Measurements from ENCODE around the gene TARS3.
"Not testable (repeated sequence)": the region's sequence is repeated elsewhere in the genome, so short reads cannot be mapped to it uniquely, and the experiment has no call there.

The TARS3 gene

DNA sequence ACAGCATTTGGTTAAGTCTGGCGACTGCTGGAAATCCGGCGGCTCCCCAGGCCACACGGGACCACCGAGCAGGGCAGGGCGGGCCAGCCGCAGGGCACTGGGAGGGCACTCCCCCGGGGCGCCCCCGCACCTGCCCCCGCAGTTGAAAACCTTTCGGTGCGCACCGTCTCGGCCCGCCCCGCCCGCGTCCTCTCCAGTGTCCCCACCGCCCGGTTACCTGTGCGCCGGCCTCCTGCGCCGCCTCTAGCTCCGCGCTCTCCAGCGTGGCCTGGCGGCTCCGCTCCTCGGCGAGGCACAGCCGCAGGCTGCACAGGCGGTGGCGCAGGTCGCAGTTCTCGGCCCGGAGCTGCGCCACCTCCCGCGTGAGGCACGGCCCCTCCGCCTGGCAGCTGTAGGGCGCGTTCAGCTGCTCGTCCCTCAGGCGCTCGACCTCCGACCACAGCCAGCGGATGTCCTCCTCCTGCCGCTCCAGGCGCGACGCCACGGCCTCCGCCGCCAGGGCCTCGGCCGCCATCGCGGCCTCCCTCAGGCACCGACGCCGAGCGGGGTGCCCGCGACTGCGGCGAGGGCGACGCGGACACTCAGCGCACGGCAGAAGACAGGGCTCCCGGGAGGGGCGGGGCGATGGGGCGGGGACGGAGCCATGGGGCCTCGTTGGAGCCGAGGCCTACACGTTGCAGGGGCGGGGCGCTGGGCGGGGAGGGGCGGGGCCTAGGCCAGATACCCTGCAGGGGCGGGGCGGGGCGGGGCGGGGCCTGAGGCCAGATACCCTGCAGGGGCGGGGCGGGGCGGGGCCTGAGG, at the start of gene TARS3:
Gene TARS3, minus strand, starts transcription at position 600 of the 801 bp plus-strand sequence. Its CDS starts 86 bp downstream, at position 514.
- DNase-seq (ENCODE audit: low read depth in 3 of 3, low spot score in 1 of 3): peak; percentile 91 to 96 (median 92)

DNA sequence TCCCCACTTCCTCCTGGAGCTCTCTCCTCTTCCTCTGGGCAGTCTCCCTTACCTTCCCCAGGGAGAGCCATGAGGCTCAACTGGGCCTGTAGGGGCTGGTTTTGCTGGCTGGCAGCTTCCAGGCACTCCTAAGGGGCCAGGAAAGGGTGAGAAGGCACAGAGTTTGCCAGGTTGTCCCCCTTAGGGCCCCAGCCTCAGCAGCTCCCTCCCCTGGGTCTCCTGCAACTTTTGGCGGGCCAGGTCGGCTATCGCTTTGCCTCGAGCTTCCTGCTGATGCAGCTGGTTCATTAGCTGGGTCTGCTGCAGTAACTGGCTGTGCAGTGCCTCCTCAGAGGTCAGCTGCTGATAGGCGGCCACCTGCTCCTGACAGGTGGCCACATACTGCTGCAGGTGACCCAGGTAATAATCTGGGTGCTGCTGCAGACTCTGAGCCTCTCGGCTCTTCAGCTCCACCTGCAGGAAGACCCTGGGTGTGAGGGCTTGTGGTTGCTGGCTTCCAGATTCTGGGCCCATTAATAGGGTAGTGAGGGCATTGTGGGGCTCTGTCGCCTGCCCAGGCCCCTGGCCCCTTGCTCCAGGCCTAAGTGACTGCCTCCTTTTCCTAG, 49.3 kb upstream of the TARS3 start:
- no peak for DNase-seq (ENCODE audit: low read depth in 3 of 3, low spot score in 1 of 3)

DNA sequence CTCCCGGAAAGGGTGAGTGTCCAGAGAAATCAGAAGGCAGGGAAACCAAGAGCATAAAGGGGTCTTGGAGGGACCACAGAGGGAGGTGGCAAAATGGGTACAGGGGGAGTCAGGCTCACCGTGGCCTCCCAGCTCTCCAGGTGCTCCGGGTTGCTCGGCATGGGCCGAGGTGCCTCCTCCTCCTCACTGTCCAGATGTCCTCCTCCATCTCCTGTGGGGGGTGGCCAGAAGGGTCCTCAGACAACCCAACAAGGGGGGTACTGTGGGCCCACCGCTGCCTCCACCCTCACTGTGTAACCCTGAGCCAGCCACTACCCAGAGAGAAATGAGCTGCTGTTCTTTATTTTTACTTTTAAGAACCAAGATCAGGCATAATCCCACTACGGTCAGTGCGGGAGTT, 48.6 kb upstream of the TARS3 start:
- no peak for DNase-seq (ENCODE audit: low read depth in 3 of 3, low spot score in 1 of 3)

DNA sequence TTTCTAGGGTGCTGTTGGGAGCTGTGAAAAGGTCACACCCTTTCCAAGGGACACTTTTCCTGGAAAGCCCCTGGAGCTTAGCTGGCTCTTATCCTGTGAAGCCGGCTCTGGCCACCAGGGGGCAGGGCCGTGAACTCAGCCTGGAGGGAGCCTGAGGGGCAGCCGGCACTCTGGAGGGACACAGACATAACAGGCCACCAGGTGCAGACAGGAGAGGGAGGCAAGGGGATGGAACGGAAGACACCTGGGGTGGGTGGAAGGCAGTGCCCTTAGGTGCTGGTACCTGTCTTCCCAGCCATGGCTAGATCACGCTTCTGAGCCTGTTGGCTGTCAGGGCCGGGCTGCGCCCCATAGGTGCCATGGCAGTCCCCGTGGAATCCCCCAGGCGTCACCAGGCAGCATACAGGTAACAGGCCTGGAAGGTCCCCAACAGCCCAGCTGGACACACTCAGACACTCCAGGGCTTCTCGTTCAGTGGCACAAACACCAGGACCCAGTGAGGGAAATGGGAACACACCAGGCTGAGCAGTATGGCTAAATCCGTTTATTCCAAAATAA, 42.9 kb upstream of the TARS3 start:
- DNase-seq (ENCODE audit: low read depth in 3 of 3, low spot score in 1 of 3): not testable (repeated sequence)

DNA sequence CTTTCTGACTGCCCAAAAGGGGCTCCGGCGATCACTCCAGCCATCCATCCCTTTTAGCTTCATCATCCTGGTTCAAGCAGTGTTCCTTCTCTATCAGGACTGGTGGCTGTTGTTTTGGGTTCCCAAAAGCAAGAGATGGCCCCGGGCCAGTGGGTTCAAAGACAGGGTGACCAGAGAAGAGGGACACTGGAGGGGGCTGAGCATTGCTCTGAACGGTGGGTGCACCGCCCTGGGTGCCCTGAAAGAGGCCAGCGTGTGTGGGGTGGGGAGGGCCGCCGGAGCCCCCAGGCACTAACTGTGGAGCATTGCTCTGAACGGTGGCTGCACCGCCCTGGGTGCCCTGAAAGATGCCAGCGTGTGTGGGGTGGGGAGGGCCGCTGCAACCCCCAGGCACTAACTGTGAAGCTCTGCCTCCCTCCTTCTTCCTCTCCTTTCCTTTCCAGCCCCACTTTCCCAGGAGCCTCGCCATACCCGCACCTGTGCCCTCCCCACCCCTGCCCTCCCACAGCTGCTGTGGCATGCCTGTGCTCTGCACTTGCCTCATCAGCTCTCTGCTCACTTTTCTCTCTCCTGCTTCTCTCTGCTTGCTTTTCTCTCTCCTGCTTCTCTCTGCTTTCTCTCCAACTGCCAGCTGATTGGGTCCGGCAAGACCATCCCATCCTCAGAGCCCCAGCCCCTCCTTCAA, 41.6 kb upstream of the TARS3 start:
- DNase-seq (ENCODE audit: low read depth in 3 of 3, low spot score in 1 of 3): no peak

DNA sequence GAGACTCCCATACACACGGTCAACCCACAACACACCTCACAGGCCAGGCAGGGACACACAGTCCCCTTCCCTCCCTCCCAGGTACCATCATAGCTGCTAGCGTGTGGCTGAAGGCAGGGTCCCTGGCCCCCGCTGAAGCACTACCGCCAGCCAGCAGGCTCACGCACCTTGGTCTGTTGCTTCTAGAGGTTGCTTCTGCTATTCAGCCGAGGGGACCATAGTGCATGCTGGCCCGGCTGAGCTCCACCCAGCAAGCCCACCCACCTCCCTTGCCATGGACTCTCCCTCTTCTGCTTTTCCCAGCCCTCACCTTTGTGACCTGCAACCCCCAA, 41.0 kb upstream of the TARS3 start:
- not testable (repeated sequence) for DNase-seq (ENCODE audit: low read depth in 3 of 3, low spot score in 1 of 3)

DNA sequence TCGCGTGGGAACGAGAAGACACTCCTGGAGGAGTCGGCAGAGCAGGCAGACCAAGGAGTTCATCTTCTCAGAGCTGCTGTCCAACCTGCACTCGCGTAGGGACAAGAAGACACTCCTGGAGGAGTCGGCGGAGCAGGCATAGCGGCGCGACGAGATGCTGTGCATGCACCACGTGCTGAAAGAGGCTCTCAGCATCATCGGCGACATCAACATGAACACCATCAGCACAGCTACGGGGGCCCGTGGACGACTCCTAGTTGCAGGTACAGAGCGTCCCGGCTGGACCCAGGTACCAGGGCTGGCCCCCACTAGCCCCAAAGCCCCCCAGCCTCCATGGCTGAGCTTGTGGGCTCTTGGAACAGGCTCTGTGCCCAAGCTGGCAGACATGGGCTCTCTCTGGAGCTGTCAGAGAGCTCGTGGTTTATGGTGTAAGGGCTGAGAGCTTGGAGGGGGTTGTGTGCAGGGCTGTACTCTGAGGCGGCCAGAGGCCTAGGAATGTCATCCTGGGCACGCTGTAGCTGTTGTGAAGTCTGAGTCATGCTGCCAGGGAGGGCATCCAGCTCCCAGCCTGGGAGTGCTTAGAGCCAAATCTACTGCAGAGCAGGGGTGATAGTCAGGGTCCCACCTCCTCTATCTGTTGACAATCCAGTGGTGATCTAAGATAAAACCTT, 40.5 kb upstream of the TARS3 start:
- DNase-seq (ENCODE audit: low read depth in 3 of 3, low spot score in 1 of 3): not testable (repeated sequence)

DNA sequence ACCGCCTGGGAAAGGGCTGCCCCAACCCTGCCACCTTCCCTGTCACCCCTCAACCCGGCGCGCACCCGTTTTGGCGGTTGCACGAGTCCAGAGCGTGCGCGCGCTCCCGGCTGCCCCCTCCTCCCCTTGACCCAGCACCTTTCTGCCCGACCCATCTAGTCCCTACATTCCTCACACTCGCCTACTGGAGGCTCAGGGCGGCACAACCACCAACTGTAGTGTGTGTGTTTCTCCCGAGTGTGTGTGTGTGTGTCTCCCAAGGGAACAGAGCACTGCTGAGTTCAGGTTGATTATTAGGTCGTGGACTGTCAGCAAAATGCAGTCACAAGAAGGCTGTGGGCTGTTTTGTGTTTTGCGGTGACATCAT, 22.4 kb upstream of the TARS3 start:
- DNase-seq (ENCODE audit: low read depth in 3 of 3, low spot score in 1 of 3): not testable (repeated sequence)

DNA sequence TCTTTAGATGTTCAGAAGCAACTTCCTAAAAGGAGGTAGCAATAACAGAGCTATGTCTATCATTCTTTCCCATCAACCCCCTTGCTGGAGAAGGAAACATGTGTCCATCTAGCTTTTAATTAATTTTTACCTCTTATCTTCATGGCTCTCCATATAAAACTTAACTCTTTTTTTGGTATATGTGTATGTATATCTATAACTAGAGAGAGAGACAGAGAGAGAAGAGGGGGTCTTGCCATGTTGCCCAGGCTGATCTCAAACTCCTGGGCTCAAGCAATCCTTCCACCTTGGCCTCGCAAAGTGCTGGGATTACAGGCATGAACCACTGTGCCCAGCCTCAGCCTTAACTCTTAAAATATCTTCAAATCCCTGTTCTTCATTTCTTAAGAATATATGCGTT, 10.6 kb upstream of the TARS3 start:
- DNase-seq (ENCODE audit: low read depth in 3 of 3, low spot score in 1 of 3): not testable (repeated sequence)

DNA sequence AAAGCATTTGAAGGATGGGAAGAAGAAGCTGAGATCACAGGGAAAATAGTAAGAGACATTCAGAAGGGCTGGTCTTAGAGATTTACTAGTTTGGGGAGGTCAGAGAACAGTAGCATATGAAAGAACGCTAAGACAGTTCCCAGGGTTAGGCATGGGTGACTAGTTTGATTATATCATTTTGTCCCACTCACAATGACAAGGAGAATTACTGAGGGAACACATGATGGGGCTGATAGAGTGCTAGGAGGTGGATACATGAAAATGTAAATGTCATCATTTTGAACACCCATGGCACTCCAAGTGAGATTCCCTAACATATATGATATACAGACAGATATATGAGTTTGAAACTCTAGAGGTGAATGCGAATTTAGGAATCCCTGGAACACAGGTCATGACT, 9.3 kb upstream of the TARS3 start:
- DNase-seq (ENCODE audit: low read depth in 3 of 3, low spot score in 1 of 3): no peak

DNA sequence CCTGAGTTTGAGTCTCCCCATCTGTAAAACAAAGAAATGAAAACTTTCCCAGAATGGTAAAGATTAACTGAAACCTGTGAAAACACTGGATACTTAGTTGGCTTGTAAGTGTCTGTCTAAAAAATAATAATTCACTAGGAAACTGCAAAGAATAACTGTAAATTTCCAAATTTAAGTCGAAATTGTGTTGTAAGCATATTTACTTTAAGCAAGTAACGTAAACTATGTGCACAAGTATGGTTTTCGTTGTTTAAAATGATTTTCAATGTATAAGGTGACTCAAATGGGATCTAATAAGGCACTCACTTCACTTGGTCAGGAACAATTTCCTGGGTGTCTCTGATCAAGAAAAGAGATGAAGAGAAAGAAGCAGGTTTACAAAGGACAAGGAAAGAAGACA, 8.5 kb upstream of the TARS3 start:
- DNase-seq (ENCODE audit: low read depth in 3 of 3, low spot score in 1 of 3): no peak

DNA sequence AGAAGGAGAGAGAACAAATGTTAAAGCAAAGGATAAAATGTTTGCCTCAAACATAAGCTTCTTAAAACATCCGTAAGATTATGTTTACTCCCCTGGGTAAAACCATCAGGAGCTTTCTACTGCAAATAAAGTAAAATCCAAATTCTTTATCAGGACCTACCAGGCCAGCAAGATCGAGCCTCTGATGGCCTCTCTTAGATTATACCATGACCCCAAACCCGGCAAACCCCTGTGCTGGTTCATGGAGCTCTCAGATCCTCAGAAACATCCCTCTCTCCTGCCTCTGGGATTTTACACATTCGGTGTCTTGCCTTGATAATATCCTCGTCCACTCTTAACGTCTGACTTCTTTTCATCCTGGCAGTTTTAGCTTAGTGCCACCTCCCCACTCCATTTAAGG, 7.5 kb upstream of the TARS3 start:
- DNase-seq (ENCODE audit: low read depth in 3 of 3, low spot score in 1 of 3): no peak

DNA sequence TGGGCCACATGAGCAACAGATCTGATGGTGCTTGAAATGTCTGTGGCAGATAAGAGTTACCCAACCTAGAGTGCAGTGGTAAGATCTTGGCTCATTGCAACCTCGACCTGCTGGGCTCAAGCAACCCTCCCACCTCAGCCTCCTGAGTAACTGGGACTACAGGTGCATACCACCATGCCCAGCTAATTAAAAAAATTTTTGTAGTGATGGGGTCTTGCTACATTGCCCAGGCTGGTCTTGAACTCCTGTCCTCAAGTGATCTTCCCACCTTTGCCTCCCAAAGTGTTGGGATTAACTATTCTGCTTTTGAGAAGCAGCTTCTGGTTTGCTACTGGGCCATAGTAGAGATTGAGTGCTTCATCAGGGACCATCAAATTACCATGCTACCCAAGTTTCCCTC, 2.9 kb upstream of the TARS3 start:
- DNase-seq (ENCODE audit: low read depth in 3 of 3, low spot score in 1 of 3): no peak

DNA sequence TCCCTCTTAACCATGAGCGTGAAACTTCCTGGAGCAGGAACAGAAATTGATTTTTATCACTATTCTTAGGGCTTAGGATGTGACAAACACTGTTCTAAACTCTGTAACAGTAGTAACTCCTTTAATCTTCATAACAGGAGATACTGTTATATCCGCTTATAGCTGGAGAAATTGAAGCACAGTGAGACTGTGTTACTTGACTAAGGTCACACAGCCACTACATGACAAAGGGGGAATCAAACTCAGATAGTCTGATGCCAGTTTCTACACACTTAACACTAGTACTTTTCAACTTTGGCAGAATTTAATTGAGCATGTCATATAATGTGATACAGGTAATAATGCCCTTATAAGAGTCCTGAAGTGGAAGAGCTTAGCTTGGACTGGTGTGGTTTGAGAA, 800 bp upstream of the TARS3 start:
- no peak for DNase-seq (ENCODE audit: low read depth in 3 of 3, low spot score in 1 of 3)

DNA sequence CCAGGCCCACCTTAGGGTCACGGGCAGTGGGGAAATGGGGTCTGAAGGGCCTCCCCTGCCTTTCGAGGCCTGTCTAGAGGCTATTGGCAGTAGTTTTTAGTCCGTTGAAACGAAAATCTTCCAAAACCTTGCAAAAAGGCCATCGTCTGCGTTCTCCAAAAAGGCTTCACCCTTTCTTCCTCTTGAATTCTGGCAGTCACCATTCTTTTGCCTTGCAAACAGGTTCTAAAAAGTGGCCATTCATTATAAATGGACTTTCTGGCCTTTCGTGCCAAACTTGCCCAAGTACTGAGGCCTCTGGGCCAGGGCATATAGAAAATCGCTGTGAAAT, 367 bp upstream of the TARS3 start:
- DNase-seq (ENCODE audit: low read depth in 3 of 3, low spot score in 1 of 3): no peak

DNA sequence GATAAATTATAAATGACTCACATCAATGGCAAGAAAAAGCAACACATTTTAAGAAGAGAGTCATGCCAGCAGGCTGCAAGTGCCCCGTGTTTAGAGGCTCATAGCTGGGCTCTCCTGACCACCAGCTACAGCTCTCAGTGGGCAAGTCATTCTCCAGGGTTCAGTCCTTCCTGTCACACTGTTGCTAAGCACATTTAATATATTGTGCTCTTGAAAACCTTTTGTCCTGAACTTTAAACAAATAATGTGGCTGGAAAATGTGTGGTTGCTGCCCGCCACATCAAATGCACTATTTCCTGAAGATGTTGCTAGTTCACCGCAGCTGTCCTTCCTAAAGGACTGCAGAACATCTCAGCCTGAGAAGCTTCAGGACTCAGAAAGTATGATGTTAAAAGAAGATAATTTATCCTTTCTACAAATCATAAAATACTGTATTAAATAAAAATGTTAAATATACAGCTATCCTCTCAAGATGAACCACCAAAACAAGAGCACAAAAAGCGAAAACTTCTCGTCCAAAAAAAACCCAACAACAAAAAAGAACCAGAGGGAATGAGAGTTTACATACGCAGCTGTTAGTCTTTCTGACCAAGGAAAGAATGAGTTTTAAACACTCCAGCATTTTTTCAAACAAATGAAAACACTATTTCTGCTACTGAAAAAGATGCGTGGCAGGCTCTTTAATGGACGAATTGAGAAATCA, 951 bp downstream of the TARS3 start:
- no peak for DNase-seq (ENCODE audit: low read depth in 3 of 3, low spot score in 1 of 3)

DNA sequence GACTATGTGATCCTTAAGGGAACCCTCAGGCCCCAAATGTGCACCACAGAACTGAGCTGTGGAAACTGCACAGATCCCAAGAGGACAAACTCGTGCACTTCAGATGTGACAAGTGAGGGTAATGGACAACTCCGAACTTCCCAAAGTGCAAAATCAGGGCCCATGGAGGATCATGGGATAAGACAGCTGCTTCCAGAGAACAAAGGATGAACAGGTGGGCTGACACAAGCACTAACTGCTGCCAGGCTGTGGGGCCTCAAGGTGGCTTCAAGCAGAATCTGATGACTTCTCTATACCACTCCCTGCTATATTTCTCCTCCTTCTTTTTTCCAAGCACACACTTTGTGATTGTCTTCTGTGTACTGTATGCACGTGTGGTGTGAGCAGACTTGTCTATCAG, 5.4 kb downstream of the TARS3 start:
- DNase-seq (ENCODE audit: low read depth in 3 of 3, low spot score in 1 of 3): no peak

DNA sequence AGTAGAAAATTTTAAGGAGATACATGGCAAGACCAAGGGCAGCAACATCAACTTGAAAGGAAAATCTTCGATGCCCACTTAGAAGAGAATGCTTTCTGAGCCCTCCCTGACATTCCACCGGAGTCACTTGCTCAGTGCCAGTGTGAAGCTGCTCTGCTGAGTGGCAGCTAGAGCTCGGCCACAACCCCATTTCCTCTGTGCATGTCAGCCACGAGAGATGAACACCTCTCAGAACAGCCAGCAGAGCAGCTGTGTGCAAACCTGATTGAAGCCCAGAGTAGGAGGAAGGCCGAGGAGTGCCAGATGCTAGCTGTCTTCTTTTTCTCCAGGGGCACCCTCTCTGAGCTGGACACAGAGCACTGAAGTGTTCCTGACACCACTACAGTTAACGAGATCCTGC, 12.2 kb downstream of the TARS3 start:
- no peak for DNase-seq (ENCODE audit: low read depth in 3 of 3, low spot score in 1 of 3)

DNA sequence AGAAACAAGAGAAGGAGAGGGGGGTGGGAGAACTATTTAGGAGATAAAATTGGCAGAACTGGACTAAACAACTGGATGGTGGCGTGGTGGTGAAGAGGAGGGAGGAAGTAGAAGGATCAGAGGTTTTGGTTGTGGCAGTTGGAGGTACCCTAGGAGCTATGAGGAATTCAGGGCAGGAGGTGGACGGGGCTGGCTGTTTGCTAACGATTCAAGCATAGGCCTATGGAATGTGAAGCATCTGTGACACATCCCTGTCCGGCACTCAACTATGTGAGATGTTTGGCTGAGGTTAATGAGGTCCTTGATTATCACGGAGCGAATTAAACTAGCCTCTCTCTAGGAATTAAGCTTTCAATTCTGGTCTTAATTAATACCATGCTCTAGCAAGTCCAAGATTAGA, 13.5 kb downstream of the TARS3 start:
- no peak for DNase-seq (ENCODE audit: low read depth in 3 of 3, low spot score in 1 of 3)

DNA sequence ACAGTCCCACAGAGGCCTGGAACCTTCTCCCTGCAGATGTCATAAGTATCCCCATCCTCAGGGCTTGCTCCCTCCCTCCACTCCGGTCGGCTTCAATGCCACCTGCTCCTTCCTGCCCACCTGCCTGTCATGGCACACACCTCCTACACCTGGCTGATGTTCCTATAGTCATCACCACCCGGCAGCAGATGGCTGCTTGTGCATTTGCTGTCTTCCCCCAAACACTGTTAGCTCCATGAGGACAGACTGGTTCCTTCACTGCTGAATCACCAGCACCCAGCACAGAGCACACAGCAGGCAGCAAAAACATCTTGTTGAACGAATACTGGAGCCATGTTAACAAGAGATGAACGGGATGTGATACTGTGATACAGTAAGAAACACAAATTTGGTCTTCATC, 14.8 kb downstream of the TARS3 start:
- no peak for DNase-seq (ENCODE audit: low read depth in 3 of 3, low spot score in 1 of 3)

DNA sequence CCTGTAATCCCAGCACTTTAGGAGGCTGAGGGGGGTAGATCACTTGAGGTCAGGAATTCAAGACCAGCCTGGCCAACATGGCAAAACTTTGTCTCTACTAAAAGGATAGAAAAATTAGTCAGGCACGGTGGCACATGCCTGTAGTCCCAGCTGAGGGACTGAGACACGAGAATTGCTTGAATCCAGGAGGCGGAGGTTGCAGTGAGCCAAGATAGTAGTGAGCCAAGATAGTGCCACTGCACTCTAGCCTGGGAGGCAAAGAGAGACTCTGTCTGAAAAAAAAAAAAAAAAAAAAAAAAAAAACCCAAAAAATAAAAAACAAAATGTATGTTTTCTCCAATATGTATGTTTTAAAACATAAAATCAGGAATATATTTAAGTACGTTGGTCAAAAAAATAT, 16.3 kb downstream of the TARS3 start:
- DNase-seq (ENCODE audit: low read depth in 3 of 3, low spot score in 1 of 3): no peak

Measured in stimulated activated CD4-positive, alpha-beta T cell treated with anti-CD3 and anti-CD28 coated beads, TNF-alpha, amount 100 ng/mL, for 1 hour (primary cell).